ENCODE data around the gene ABCC1. TPM values are rescaled to one million over a fixed set of nuclear protein-coding genes. Genes with fewer than 3 reads are reported as not detected.
"Not testable (repeated sequence)": the region's sequence is repeated elsewhere in the genome, so short reads cannot be mapped to it uniquely, and the experiment has no call there.

The ABCC1 gene
- total and polyA plus RNA-seq, 4 donors = 2.9 to 61.9 (median 43.6) TPM

DNA sequence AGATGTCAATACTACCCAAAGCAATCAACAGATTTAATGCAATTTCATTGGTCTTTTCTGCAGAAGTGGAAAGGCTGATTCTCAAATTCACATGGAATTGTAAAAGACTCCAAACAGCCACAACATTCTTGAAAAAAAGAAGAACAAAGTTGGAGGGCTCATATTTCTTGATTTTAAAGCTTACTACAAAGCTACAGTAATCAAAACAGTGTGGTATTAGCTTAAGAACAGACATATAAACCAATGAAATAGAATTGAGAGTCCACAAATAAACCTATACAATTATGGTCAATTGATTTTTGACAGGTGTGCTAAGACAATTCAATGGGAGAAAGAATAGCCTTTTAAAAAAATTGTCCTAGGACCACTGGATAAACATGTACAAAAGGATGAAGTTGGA is 14.4 kb upstream of the ABCC1 start:
- ATAC-seq (ENCODE audit: low FRiP score) (no peak), DNase-seq (no peak)
- Histone ChIP-seq H3K9me3 (ENCODE audit: control insufficient read depth, low read length) (no peaks in the 10 kb centered on the region), H3K4me3 (ENCODE audit: low read length in 2 of 2) (no peak overlapping the region), H3K4me1 (ENCODE audit: control insufficient read depth in 1 of 2, insufficient read depth in 2 of 2, low read length in 2 of 2) (no peaks in the 10 kb centered on the region), H3K36me3 (ENCODE audit: control insufficient read depth in 1 of 2, insufficient read depth in 2 of 2, low read length in 1 of 2) (no peaks in the 10 kb centered on the region), H3K27me3 (ENCODE audit: control insufficient read depth in 1 of 2, insufficient read depth in 2 of 2, low read length in 1 of 2) (no peaks in the 10 kb centered on the region), H3K27ac (ENCODE audit: low read depth in 1 of 2, low read length in 2 of 2) (no peak overlapping the region)
- intact Hi-C loops (cut with DNase I) = no loop called here

- H3K4me3 ChIP-seq (ENCODE audit: low read length in 2 of 2); ATAC-seq (ENCODE audit: low FRiP score); H3K27ac ChIP-seq (ENCODE audit: low read depth in 1 of 2, low read length in 2 of 2); DNase-seq; H3K36me3 ChIP-seq (ENCODE audit: control insufficient read depth in 1 of 2, insufficient read depth in 2 of 2, low read length in 1 of 2); H3K4me1 ChIP-seq (ENCODE audit: control insufficient read depth in 1 of 2, insufficient read depth in 2 of 2, low read length in 2 of 2); H3K9me3 ChIP-seq (ENCODE audit: control insufficient read depth, low read length); H3K27me3 ChIP-seq (ENCODE audit: control insufficient read depth in 1 of 2, insufficient read depth in 2 of 2, low read length in 1 of 2); intact Hi-C loops (cut with DNase I): not testable (repeated sequence)
- 97 to 98% methylated on average over 6 of the region's 6 CpGs for WGBS, 2 donors
Measured at GRCh38 chr16:15936809-15937208, 12.6 kb upstream of the ABCC1 start.

DNA sequence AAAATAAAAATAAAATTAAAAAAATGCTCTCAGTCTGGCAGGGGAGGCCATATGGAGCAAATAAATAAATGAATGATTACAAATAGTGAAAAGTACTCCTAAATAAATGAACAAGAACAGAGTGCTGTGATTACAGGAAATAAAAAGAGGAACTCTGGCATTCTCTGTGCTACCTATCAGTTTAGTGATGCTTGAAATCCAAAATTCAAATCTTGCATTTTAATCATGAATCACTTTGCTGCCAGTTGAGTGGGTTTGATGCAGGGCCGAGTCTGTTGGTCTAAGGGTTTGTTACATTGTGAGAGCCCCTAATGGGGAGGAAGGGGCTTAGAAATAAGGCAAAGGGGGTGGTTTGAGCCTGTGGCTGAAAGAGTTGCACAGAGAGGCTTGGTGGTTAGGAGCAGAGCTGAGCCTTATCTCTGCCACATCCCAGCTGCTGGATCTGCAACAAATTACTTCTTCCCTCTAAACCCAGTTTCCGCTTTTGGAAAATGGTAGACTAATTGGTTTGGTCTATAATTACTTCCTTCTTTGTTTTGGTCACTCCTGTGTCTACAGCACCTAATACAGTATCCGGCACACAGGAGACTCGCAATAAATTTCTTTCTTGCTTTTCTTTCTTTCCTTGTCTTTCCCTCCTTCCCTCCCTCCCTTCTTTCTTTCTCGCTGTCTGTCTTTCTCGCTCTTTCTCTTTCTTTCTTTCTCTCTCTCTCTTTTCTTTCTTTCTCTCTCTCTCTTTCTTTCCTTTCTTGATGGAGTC is 6.3 kb upstream of the ABCC1 start:
- no peaks in the 10 kb centered on the region for H3K9me3 ChIP-seq (ENCODE audit: control insufficient read depth, low read length)
- no peak for ATAC-seq (ENCODE audit: low FRiP score)

DNA sequence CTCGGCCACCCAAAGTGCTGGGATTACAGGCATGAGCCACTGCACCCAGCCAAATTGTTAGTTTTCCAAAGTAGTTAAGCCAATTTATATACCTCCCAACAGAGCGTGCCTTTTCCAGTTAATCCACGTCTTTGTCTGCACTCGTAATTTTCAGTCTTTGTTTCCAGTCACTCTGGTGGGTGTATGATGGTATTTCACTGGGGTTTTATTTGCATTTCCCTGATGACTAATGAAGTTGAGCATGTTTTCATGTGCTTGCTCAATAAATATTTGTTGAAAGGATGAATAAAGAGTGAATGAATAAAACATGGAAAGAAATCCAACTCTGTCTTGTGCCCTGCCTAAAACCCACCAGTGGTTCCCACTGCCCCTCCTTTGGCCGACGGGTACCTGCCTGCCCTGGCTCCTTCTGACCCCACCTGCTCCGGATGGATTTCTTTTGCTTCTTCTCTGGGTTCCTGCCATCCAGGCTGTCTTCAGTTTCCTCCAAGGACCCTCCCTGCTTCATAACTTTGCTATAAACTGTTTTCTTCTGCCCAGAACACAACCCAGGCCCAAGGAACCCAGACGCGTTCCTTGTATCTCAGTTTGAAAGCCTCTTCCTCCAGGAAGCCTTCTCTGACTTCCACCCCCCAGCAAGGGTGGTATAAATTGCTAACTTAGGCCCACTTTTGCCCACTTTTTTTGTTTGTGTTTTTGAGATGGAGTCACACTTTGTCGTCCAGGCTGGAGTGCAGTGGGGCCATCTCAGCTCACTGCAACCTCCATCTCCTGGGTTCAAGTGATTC is 3.0 kb upstream of the ABCC1 start:
- WGBS, 2 donors = 30% methylated on average over 10 of the region's 10 CpGs
- intact Hi-C loops (cut with DNase I) = loop anchor here in 1 of 2 donors (10.0 kb wide), 1 partner anchor 52 kb away; no protein-coding TSS in a partner anchor
- no peak overlapping the region for H3K4me3 ChIP-seq (ENCODE audit: low read length in 2 of 2)
- H3K27me3 ChIP-seq (ENCODE audit: control insufficient read depth in 1 of 2, insufficient read depth in 2 of 2, low read length in 1 of 2) = no peaks in the 10 kb centered on the region
- no peak for ATAC-seq (ENCODE audit: low FRiP score)
- DNase-seq = peak in 1 of 2 donors; percentile 51
- H3K36me3 ChIP-seq (ENCODE audit: control insufficient read depth in 1 of 2, insufficient read depth in 2 of 2, low read length in 1 of 2) = no peaks in the 10 kb centered on the region
- H3K4me1 ChIP-seq (ENCODE audit: control insufficient read depth in 1 of 2, insufficient read depth in 2 of 2, low read length in 2 of 2) = peaks cover 0 to 2% of the 10 kb centered on the region in 2 donors
- H3K9me3 ChIP-seq (ENCODE audit: control insufficient read depth, low read length) = no peaks in the 10 kb centered on the region
- peak overlapping the region in 1 of 2 donors; percentile 46 for H3K27ac ChIP-seq (ENCODE audit: low read depth in 1 of 2, low read length in 2 of 2)

More for the DNA sequence above, 6.3 kb upstream of the ABCC1 start:
- DNase-seq = no peak
- Histone ChIP-seq H3K4me3 (ENCODE audit: low read length in 2 of 2) (no peak overlapping the region), H3K27me3 (ENCODE audit: control insufficient read depth in 1 of 2, insufficient read depth in 2 of 2, low read length in 1 of 2) (no peaks in the 10 kb centered on the region), H3K27ac (ENCODE audit: low read depth in 1 of 2, low read length in 2 of 2) (no peak overlapping the region), H3K4me1 (ENCODE audit: control insufficient read depth in 1 of 2, insufficient read depth in 2 of 2, low read length in 2 of 2) (no peaks in the 10 kb centered on the region), H3K36me3 (ENCODE audit: control insufficient read depth in 1 of 2, insufficient read depth in 2 of 2, low read length in 1 of 2) (no peaks in the 10 kb centered on the region)
- intact Hi-C loops (cut with DNase I) = loop anchor here in 1 of 2 donors (10.0 kb wide), 1 partner anchor 48 kb away; no protein-coding TSS in a partner anchor
- 94 to 96% methylated on average over 6 of the region's 6 CpGs for WGBS, 2 donors

- no peak overlapping the region for H3K4me3 ChIP-seq (ENCODE audit: low read length in 2 of 2)
- H3K9me3 ChIP-seq (ENCODE audit: control insufficient read depth, low read length) = no peaks in the 10 kb centered on the region
- peaks cover 0 to 2% of the 10 kb centered on the region in 2 donors for H3K4me1 ChIP-seq (ENCODE audit: control insufficient read depth in 1 of 2, insufficient read depth in 2 of 2, low read length in 2 of 2)
- H3K27me3 ChIP-seq (ENCODE audit: control insufficient read depth in 1 of 2, insufficient read depth in 2 of 2, low read length in 1 of 2) = no peaks in the 10 kb centered on the region
- 98% methylated on average over 4 of the region's 4 CpGs for WGBS, 2 donors
- H3K27ac ChIP-seq (ENCODE audit: low read depth in 1 of 2, low read length in 2 of 2) = no peak overlapping the region
- no peaks in the 10 kb centered on the region for H3K36me3 ChIP-seq (ENCODE audit: control insufficient read depth in 1 of 2, insufficient read depth in 2 of 2, low read length in 1 of 2)
- DNase-seq (peak in 1 of 2 donors; percentile 5), ATAC-seq (ENCODE audit: low FRiP score) (no peak)
- intact Hi-C loops (cut with DNase I) = loop anchor here in 1 of 2 donors (10.0 kb wide), 1 partner anchor 53 kb away; no protein-coding TSS in a partner anchor
Measured at GRCh38 chr16:15947983-15948509, 1.4 kb upstream of the ABCC1 start.

- intact Hi-C loops (cut with DNase I) = loop anchor here in 1 of 2 donors (10.0 kb wide), 1 partner anchor 54 kb away; no protein-coding TSS in a partner anchor
- Histone ChIP-seq H3K36me3 (ENCODE audit: control insufficient read depth in 1 of 2, insufficient read depth in 2 of 2, low read length in 1 of 2) (no peaks in the 10 kb centered on the region), H3K27ac (ENCODE audit: low read depth in 1 of 2, low read length in 2 of 2) (peak overlapping the region in 1 of 2 donors; percentile 56), H3K4me3 (ENCODE audit: low read length in 2 of 2) (peak overlapping the region in 1 of 2 donors; percentile 54), H3K9me3 (ENCODE audit: control insufficient read depth, low read length) (no peaks in the 10 kb centered on the region), H3K4me1 (ENCODE audit: control insufficient read depth in 1 of 2, insufficient read depth in 2 of 2, low read length in 2 of 2) (peaks cover 0 to 4% of the 10 kb centered on the region in 2 donors), H3K27me3 (ENCODE audit: control insufficient read depth in 1 of 2, insufficient read depth in 2 of 2, low read length in 1 of 2) (no peaks in the 10 kb centered on the region)
- DNase-seq (peak in 1 of 2 donors; percentile 71), ATAC-seq (ENCODE audit: low FRiP score) (no peak)
- 74 to 77% methylated on average over 18 of the region's 18 CpGs for WGBS, 2 donors
Measured at GRCh38 chr16:15948532-15949209, 745 bp upstream of the ABCC1 start.

DNA sequence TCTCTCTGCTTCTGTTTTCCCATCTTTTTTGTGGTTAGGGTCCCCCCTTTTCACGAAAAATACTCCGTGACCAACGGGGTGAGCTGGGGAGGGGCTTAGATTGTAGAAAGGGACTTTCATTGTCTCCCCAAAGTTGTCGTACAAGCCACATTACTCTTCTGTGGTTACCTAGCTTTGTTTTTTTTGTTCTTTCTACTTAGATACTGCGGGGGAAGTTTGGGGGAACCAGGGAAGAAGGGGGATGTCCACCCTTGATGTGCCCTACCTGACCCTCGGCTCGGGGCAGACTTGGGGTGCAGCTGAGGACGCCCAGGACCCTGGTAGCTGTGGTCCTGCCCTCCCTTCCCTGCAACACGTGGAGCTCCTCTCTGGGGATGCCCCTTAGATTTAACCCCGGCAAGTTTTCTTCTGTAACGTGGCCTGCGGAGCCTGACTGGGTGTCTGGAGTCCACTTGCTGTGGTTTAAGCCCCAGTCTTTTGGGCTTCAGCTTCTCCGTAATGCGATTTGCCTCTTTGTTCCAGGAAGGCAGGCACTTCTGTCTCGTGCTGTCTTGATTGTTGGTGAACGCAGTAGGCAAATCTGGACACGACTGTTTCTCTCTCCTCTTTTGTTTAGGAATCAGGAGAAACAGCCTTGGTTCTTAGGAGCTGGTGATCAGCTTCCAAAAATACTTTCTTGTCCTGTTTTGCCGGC is 892 bp downstream of the ABCC1 start:
- Histone ChIP-seq H3K27me3 (ENCODE audit: control insufficient read depth in 1 of 2, insufficient read depth in 2 of 2, low read length in 1 of 2) (no peaks in the 10 kb centered on the region), H3K27ac (ENCODE audit: low read depth in 1 of 2, low read length in 2 of 2) (peak overlapping the region; percentile 48 to 73), H3K4me3 (ENCODE audit: low read length in 2 of 2) (peak overlapping the region; percentile 61 to 98), H3K36me3 (ENCODE audit: control insufficient read depth in 1 of 2, insufficient read depth in 2 of 2, low read length in 1 of 2) (no peaks in the 10 kb centered on the region), H3K4me1 (ENCODE audit: control insufficient read depth in 1 of 2, insufficient read depth in 2 of 2, low read length in 2 of 2) (peaks cover 0 to 6% of the 10 kb centered on the region in 2 donors), H3K9me3 (ENCODE audit: control insufficient read depth, low read length) (no peaks in the 10 kb centered on the region)
- intact Hi-C loops (cut with DNase I) = loop anchor here (5.0 kb wide), 4 partner anchors 37 to 122 kb away; no protein-coding TSS in a partner anchor
- peak; percentile 39 for ATAC-seq (ENCODE audit: low FRiP score)
- 0 to 1% methylated on average over 18 of the region's 18 CpGs for WGBS, 2 donors
- DNase-seq = peak in 1 of 2 donors; percentile 75

- Histone ChIP-seq H3K9me3 (ENCODE audit: control insufficient read depth, low read length) (no peaks in the 10 kb centered on the region), H3K27me3 (ENCODE audit: control insufficient read depth in 1 of 2, insufficient read depth in 2 of 2, low read length in 1 of 2) (no peaks in the 10 kb centered on the region), H3K27ac (ENCODE audit: low read depth in 1 of 2, low read length in 2 of 2) (peak overlapping the region; percentile 48 to 73), H3K4me3 (ENCODE audit: low read length in 2 of 2) (peak overlapping the region; percentile 61 to 98), H3K36me3 (ENCODE audit: control insufficient read depth in 1 of 2, insufficient read depth in 2 of 2, low read length in 1 of 2) (no peaks in the 10 kb centered on the region), H3K4me1 (ENCODE audit: control insufficient read depth in 1 of 2, insufficient read depth in 2 of 2, low read length in 2 of 2) (peaks cover 0 to 6% of the 10 kb centered on the region in 2 donors)
- DNase-seq = no peak
- intact Hi-C loops (cut with DNase I) = loop anchor here (5.0 kb wide), 4 partner anchors 36 to 121 kb away; no protein-coding TSS in a partner anchor
- no peak for ATAC-seq (ENCODE audit: low FRiP score)
Measured at GRCh38 chr16:15950869-15951268, 1.5 kb downstream of the ABCC1 start.

All from aorta (tissue), 5 donors.